HPDE6-E6E7 (cell line): ENCODE measurements around the gene FLYWCH1.
A peak's percentile ranks its signal among the peaks of the same experiment; 100 is the strongest.

Experiments used
- DNase-seq: peaks from one replicate; pipeline ENCODE4 v3.0.0; 2011; ENCODE audit warnings: missing footprints; ENCODE audit errors: extremely low spot score

Gene FLYWCH1

GRCh38 chr16:2911638-2912329 lies at the start of gene FLYWCH1:
Gene FLYWCH1, plus strand, starts transcription at chr16:2911931. Its CDS starts 17,755 bp downstream, at chr16:2929686.
- peak; percentile 91 for DNase-seq

GRCh38 chr16:2865651-2866050 lies 46.1 kb upstream of the FLYWCH1 start:
- DNase-seq, result no peak

- no peak for DNase-seq
These were observed 45.3 kb upstream of the FLYWCH1 start for GRCh38 chr16:2866431-2866830.

- no peak for DNase-seq
These were observed 44.1 kb upstream of the FLYWCH1 start for GRCh38 chr16:2867661-2867986.

GRCh38 chr16:2867987-2868789 lies 43.5 kb upstream of the FLYWCH1 start:
- DNase-seq, result peak; percentile 96

GRCh38 chr16:2871926-2872325 lies 39.8 kb upstream of the FLYWCH1 start:
- DNase-seq, result no peak

- no peak for DNase-seq
These were observed 37.5 kb upstream of the FLYWCH1 start for GRCh38 chr16:2874032-2874911.

GRCh38 chr16:2874912-2875362 lies 36.8 kb upstream of the FLYWCH1 start:
- peak; percentile 38 for DNase-seq

- DNase-seq, result no peak
These were observed 31.8 kb upstream of the FLYWCH1 start for GRCh38 chr16:2879854-2880508.

- DNase-seq, result no peak
These were observed 29.7 kb upstream of the FLYWCH1 start for GRCh38 chr16:2881783-2882649.

GRCh38 chr16:2882650-2883457 lies 28.9 kb upstream of the FLYWCH1 start, which contains the start of gene FLYWCH2:
Gene FLYWCH2, plus strand, starts transcription at chr16:2883215. Its CDS starts 13,235 bp downstream, at chr16:2896450.
- peak; percentile 98 for DNase-seq

- DNase-seq, result no peak
These were observed 28.2 kb upstream of the FLYWCH1 start for GRCh38 chr16:2883458-2883908.

GRCh38 chr16:2884041-2884451 lies 27.7 kb upstream of the FLYWCH1 start:
- no peak for DNase-seq

- no peak for DNase-seq
These were observed 17.5 kb upstream of the FLYWCH1 start for GRCh38 chr16:2894231-2894630.

GRCh38 chr16:2895813-2896212 lies 15.9 kb upstream of the FLYWCH1 start:
- DNase-seq, result no peak

GRCh38 chr16:2896480-2897010 lies 15.2 kb upstream of the FLYWCH1 start:
- DNase-seq, result no peak

- no peak for DNase-seq
These were observed 14.6 kb upstream of the FLYWCH1 start for GRCh38 chr16:2897110-2897509.

GRCh38 chr16:2898831-2899563 lies 12.7 kb upstream of the FLYWCH1 start:
- DNase-seq, result no peak
